Measurements from ENCODE around the gene UBE2A.

GRCh38 chrX:119605464-119606279, 31.3 kb downstream of the UBE2A start:
- no peak for TF ChIP-seq CTCF (IDR thresholded peaks at IDR 0.05 in 4 of 5, conservative IDR thresholded peaks at IDR 0.05 in 1 of 5)
- no peak for TF ChIP-seq POLR2A (IDR thresholded peaks at IDR 0.05)
